Stimulated activated CD4-positive, alpha-beta T cell treated with anti-CD3 and anti-CD28 coated beads, Interleukin-1b, Interleukin-23, amount 100 ng/mL, for 4 hours (primary cell): ENCODE data around the gene NAALAD2.
"Not testable (repeated sequence)": the region's sequence is repeated elsewhere in the genome, so short reads cannot be mapped to it uniquely, and the experiment has no call there.

ENCODE experiments used
- DNase-seq, 2 donors: peaks; one replicate each; pipeline ENCODE4 v3.0.0-alpha.2; 2020; ENCODE audit warnings: low read depth in 2 of 2

NAALAD2 gene

GRCh38 chr11:90192869-90193582, 58.6 kb downstream of the NAALAD2 start:
- DNase-seq: no peak

GRCh38 chr11:90197377-90197776, 62.9 kb downstream of the NAALAD2 start:
- no peak for DNase-seq

GRCh38 chr11:90202342-90202741, 67.9 kb downstream of the NAALAD2 start:
- no peak for DNase-seq

- DNase-seq: no peak
Observed at GRCh38 chr11:90204407-90204806, 69.9 kb downstream of the NAALAD2 start.

- no peak for DNase-seq
Observed at GRCh38 chr11:90204832-90205646, 70.6 kb downstream of the NAALAD2 start.

GRCh38 chr11:90207992-90208391, 73.5 kb downstream of the NAALAD2 start:
- not testable (repeated sequence) for DNase-seq

GRCh38 chr11:90208857-90209256, 74.4 kb downstream of the NAALAD2 start:
- no peak for DNase-seq

GRCh38 chr11:90213322-90213721, 78.9 kb downstream of the NAALAD2 start:
- no peak for DNase-seq

GRCh38 chr11:90216611-90217010, 82.1 kb downstream of the NAALAD2 start:
- no peak for DNase-seq

GRCh38 chr11:90218606-90219005, 84.1 kb downstream of the NAALAD2 start:
- no peak for DNase-seq

- DNase-seq: no peak
Observed at GRCh38 chr11:90219438-90219837, 85.0 kb downstream of the NAALAD2 start.

GRCh38 chr11:90220391-90220790, 85.9 kb downstream of the NAALAD2 start:
- no peak for DNase-seq

GRCh38 chr11:90221803-90222458, 87.5 kb downstream of the NAALAD2 start:
- no peak for DNase-seq

GRCh38 chr11:90222459-90223247, 88.2 kb downstream of the NAALAD2 start, which contains the start of gene CHORDC1:
Gene CHORDC1, minus strand, starts transcription at chr11:90223049. Its CDS starts 95 bp downstream, at chr11:90222954.
- DNase-seq: peak; percentile 87 to 95

GRCh38 chr11:90223248-90223585, 88.8 kb downstream of the NAALAD2 start:
- DNase-seq: no peak

GRCh38 chr11:90228056-90228455, 93.6 kb downstream of the NAALAD2 start:
- no peak for DNase-seq

GRCh38 chr11:90229791-90230190, 95.3 kb downstream of the NAALAD2 start:
- no peak for DNase-seq

GRCh38 chr11:90234977-90235376, 100.5 kb downstream of the NAALAD2 start:
- no peak for DNase-seq

GRCh38 chr11:90235526-90235925, 101.1 kb downstream of the NAALAD2 start:
- no peak for DNase-seq

- no peak for DNase-seq
Observed at GRCh38 chr11:90237004-90237403, 102.5 kb downstream of the NAALAD2 start.

GRCh38 chr11:90239967-90240636, 105.6 kb downstream of the NAALAD2 start:
- DNase-seq: peak in 1 of 2 donors; percentile 43
